NCI-H748 (cell line): ENCODE measurements around the gene ALK.

Source experiments
- DNase-seq: peaks from one replicate; lab custom pipeline; 2025; ENCODE audit not compliant: unreplicated experiment; lab: John Stamatoyannopoulos, UW

The ALK gene

GRCh38 chr2:29239209-29239960 is 682.0 kb downstream of the ALK start:
- DNase-seq = no peak

DNA sequence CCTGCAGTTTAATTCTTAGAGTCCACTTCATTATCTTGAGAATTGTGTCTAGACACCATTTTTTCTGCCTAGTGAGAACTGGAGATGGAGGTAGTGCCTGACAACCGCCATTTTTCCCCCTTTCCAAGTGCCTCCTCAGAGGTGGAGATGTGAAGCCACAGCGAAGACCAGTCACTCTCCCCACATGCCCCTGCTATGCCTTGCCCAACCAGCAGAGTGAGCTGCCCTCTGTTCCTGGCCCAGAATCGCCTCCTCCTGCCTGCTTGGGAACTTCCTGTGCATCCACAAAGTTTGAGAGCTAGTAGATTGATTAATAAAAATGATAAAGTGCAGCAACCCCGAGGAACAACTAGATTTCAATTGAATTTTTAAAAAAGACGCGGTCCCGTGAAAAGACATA is 682.9 kb downstream of the ALK start:
- DNase-seq = peak; percentile 2

DNA sequence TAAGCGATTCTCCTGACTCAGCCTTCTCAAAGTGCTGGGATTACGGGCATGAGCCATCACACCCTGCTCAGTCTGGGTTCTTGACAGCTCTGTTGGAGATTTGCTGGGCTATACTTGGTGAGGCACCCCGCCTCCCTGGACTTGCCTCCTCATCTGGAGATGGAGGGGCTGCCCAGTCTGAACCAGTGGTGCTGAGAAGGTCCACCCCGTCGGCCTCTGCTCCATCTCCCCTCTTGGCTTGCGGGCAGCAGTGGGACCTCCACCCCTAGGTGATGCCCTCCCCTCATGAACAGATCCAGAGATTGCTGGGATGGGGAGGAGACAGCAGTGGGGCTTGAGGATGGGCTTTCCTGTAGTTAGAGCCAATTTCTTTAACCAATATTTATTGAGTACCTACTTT is 685.3 kb downstream of the ALK start:
- no peak for DNase-seq

DNA sequence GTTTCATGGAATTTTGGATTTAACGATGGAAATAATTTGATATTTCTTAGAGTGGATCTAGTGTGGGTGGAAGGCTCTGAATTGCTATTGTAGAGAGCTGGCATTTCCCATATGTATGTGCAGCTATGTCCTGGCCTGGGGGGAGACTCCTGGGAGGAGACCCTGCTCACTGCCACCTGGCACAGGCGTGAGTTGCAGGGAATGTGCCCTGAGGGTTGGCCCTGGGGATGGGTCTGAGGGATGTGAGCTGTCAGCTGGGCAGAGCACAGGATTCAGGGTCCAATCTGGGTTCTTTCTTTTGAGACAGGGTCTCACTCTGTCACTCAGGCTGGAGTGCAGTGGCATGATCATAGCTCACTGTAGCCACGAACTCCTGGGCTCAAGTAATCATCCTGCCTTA is 686.0 kb downstream of the ALK start:
- DNase-seq = no peak

GRCh38 chr2:29233428-29233827 is 688.0 kb downstream of the ALK start:
- no peak for DNase-seq

- no peak for DNase-seq
These were observed 689.3 kb downstream of the ALK start for GRCh38 chr2:29232041-29232440.

DNA sequence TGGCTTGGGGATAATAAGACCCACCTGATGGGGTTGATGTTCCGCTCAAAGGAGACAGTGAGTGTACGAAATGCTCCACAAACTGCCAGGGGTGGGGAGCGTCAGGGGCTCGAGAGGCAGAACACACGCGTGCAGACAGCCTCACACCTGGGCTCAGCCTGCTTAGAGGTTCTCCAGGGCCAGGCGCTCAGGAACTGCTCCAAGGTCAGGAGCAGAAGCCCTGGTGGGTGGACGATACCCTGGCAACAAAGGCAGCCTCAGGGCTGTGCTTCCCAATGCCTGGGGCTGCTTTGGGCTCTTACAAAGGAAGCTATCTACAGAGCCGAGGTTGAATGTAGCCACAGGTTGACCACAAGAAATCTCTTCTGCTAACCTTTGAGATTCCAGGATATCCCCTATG is 691.7 kb downstream of the ALK start:
- DNase-seq = no peak

- DNase-seq = no peak
These were observed 692.4 kb downstream of the ALK start for GRCh38 chr2:29228947-29229346.

DNA sequence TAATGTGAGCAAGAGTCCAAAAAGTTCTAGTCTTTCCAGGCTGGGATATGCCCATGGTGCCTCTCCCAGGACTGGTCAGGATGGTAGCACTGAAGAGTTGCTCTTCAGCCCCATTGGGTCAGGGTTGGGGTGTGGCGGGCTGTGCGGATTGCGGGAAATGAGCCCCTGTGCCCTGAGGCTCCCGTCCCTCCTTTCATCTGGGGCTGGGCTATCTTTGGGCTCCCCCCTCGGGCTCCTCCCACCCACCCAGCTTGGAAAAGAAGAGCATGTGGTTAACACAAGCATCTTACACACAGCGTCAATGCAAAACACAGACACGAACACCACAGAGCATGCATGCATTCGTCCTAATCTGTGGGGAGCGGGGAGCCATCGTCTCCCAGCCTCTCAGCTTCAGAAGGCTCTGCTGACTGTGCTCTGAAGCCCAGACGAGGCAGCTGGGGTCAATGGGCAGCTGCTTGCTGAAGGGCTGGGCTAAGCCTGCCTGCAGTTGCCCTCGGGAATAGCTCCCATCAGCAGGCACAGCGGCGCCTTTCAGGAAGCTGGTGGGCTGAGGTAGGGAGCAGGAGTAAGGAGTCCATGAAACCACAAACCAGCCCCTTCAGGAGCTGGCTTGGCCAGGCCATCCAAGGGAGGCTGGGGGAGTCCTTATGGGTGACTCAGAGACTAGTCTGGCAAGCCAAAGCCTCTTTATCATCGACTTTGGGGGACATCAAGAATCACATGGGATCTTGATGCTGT is 693.3 kb downstream of the ALK start:
- no peak for DNase-seq

DNA sequence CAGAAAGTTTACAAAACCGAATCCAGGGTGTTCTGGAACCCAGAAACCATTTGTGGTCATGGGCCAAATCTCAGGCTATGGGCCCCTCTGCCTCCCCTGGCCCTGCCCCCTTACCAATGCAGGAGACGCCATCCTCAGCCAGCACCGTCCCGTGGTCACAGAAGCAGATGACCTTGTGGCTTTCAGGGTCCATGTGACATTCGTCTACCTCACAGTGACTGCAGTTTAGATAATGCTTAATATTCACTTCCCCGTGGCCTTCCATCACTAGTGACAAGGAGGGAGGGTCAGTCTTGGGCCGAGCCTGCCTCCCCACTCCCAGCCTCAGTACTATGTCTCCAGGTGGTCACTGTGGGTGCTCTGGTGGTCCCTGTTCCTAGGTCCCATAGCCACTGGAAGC is 694.6 kb downstream of the ALK start:
- no peak for DNase-seq

- DNase-seq = no peak
These were observed 695.0 kb downstream of the ALK start for GRCh38 chr2:29226375-29226774.

DNA sequence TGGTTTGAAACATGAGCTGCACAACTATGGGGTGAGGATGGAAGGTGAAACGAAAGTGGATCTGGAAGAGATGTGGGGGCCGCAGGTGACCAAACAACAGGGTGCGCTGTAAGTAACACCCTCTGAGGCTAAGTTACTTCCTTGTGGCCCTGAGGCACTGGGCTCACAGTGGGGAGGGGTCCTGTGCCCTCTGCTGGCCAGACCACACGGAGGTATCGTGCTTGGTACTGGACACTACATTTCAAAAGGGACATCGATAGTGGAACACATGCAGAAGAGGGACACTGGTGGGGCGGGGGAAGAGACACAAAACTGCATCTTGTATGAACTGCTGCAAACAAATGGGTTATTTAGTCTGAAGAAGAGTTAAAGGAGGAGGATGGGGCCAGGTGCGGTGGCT is 695.6 kb downstream of the ALK start:
- no peak for DNase-seq

DNA sequence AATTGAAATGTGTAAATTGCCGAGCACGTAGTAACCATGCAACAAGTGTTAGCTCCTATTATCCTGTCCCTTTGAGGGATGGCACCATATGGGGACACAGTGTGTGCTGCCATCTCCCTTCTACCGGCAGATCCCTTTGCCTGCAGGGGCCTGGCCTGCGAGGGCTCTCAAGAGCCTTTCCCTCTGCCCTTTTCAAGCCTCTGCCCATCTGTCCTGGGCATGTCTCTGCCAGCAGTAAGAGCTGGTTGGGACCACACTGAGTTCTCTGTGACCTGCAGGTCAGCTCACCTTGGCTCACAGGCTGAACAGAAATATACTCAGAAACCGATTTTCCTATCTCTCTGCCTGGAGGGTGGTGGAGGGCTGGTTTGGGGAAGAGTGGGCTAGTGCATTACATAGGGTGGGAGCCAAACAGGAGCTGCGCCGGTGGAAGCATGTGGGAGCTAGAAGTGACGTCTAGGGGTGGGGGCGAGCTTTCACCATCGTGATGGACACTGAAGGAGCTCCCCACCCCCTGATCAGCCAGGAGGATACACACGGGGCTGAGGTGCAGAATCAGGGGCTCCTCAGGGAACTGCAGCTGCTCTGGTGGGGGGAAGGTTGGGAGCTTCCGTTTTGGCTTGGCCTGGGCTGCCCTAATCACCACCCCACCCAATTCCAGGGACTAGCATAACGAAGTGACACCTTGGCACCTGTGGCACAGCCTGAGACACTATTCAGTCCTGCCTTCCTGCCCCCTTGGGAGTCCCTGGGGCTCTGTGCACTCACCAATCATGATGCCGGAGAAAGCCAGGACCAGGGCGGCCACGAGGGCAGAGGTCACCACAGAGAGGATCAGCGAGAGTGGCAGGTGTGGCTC is 696.5 kb downstream of the ALK start:
- DNase-seq = no peak

DNA sequence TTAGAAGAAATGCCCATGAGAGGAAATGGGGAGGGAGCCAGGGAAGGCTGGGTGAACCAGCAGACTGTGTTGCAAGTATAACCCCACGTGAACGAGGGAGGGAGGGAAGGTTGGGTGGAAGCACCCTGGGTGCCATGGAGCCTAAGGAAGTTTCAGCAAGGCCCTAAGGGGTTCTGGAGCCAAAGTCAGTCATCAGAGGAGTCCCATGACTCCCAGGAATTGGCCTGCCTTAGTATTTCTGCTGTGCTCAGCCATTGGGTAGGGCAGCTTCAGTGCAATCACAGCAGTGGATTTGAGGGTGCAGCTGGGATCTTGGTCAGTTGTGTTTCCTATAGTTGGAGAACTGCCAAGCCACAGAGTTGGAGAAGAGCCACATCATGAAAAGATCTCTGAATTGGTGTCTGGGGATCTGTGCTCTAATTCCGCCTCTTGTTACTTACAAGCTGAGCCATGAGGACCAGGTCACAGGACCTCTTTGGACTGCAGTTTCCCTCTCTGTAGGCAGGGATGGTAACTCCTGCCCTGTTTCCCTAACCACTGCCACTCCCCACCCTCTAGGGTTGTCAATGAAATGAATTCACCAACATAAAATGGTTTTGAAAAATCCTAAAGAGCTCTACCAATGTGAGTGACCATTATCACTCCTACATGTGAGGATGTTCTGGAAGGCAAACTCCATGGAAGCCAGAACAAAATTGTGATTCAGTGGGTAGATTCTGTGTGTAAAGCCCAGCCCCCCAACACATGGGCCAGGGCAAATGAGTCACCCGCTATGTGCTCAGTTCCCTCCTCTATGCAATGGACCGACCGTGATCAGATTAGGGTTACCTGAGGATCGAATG is 697.3 kb downstream of the ALK start:
- no peak for DNase-seq

- no peak for DNase-seq
These were observed 698.1 kb downstream of the ALK start for GRCh38 chr2:29223257-29223656.

DNA sequence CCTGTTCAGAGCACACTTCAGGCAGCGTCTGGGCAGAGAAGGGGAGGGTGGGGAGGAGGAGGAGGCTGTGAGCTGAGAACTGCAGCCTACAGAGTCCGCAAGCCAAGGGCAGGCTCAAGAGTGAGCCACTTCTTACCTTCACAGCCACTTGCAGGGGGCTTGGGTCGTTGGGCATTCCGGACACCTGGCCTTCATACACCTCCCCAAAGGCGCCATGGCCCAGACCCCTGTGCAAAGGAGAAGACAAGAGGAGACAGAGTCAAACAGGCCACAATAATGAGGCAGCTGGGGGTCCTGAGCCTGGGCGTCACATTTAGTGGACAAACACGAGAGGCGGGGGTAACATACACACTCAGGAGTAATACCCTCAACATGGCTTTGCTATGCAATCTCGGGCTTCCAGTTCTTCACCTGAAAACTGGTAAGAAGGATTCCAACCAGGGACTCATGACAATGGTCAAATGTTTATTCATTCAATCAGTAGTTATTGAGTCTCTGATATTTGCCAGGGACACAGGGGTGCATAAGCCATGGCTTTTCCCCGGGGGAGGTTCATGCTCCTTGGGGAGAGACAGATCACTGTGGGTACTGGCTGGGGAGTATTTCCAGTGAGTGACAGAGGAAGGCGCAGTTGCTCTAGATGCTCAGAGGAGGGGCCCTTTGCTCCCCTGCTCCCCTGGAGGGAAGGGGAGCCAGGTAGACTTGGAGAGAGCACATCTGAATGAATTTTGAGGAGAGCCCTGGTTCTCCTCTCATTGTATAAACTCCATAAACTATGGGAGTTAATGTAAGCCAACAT is 698.8 kb downstream of the ALK start:
- DNase-seq = no peak

DNA sequence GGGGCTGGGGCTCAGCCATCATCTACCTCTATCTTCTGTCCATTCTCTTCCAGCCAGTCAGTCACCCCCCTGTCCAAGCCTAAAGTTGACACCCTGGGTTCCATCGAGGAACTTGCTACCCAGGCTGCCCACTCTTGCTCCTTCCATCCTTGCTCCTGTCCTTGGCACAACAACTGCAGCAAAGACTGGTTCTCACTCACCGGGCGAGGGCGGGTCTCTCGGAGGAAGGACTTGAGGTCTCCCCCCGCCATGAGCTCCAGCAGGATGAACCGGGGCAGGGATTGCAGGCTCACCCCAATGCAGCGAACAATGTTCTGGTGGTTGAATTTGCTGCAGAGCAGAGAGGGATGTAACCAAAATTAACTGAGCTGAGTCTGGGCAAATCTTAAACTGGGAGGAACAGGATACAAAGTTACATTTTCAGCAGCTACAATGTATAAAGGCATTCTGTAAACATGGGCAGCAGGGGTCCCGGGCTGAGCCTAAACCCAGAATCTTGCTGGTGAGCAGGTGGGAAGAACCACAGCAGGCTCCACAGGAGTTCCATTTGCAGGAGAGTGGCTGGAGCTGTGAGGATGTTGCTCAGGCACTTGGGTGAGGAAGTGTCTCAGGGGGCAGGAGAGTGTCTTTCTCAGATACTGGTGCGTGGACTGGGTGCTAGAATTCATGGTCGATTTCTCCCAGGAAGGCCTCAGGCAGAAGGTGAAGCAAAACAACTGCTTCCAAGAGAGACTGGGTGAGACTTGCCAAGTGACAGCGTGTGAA is 700.7 kb downstream of the ALK start:
- DNase-seq = no peak

DNA sequence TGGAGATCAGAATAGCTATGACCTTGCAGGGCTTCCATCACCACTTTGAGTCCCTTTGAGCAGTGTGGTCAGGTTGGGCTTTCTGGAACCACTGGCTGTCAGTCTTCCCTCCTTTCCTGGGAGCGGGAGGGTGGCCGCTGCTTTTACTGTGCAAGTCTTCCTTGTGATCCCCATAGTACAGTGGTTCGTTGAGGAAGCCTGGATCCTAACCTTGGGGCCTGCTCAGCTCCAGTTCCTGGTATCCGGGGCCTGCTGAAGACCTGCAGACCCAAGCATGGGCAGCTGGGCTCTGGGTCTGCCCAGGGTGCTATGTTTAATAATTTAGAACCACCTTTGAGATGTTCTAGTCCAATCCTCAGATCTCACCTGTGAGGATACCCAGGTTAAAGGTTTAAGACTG is 702.0 kb downstream of the ALK start:
- DNase-seq = no peak

DNA sequence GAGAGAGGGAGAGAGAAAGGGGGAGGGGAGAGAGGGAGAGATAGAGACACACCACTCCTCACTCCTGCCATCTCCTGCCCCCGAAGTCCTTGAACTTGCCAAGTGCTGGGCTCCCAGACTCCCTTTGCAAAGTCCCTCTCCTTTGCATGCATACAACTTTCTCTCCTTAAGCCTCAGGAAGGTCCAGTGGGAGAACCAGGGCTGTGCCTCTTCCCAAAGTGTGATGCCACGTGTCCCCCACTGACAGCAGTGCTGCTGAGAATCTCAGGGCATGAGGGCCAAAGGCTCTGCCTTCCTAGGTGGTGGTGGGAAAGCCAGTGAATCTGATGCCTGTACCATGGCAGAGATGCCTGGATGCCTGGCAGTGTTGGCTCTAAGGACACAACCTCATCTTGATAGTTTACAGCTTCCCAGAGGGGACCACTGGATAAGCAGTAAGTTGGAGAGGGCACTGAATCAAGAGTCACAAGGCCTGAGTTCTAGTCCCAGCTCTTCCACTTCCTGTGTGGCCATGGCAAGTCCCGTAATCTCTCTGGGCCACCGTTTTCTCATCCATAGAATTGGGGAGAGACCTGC is 702.7 kb downstream of the ALK start:
- no peak for DNase-seq
